ENCODE results near the gene HNRNPA1L2.

GRCh38 chr13:52677823-52678222 lies 35.6 kb downstream of the HNRNPA1L2 start:
- TF ChIP-seq TAF1 (IDR thresholded peaks at IDR 0.05; ENCODE audit: borderline replicate concordance, low read depth, low read length) (no peak), POLR2A (IDR thresholded peaks at IDR 0.05; ENCODE audit: low read depth, low read length) (no peak), POLR2AphosphoS5 (IDR thresholded peaks at IDR 0.05; ENCODE audit: low read depth, low read length) (no peak)

All from GM12892 (cell line).